Vagina (tissue), 2 donors: ENCODE results near the gene CD36.

ENCODE experiments used
- POLR2A ChIP-seq, 2 donors: fragments of 450-650 bp; IDR thresholded peaks; one replicate each; pipeline ENCODE4 v1.6.1; 2017; ENCODE audit warnings: antibody characterized with exemption in 2 of 2, mild to moderate bottlenecking in 2 of 2, moderate library complexity in 2 of 2
- TF ChIP-seq, protein P1 (sequence below), 3 experiments: fragments of 450-650 bp in 2 of 3; fragments of 200-600 bp in 1 of 3; sonication (generic) in 1 of 3; IDR thresholded peaks; one replicate each; pipeline ENCODE4 v1.5.1; 2017 to 2019; ENCODE audit warnings: antibody characterized with exemption in 3 of 3, mild to moderate bottlenecking in 2 of 3, moderate library complexity in 2 of 3

DNA sequence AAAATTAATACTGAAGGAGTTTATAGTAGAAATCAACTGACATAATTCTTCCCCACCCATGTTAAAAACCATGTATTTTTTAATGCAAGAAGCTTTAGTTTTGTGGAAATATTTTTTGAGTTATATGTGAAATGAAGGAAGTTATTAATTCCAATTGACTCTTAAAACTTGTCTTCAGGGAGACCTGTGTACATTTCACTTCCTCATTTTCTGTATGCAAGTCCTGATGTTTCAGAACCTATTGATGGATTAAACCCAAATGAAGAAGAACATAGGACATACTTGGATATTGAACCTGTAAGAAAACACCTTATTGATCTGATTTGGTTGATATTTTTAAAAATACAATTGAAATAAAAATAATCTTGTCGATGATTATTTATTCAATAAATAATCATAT, 33.3 kb downstream of the CD36 start:
- TF ChIP-seq, protein P1, sequence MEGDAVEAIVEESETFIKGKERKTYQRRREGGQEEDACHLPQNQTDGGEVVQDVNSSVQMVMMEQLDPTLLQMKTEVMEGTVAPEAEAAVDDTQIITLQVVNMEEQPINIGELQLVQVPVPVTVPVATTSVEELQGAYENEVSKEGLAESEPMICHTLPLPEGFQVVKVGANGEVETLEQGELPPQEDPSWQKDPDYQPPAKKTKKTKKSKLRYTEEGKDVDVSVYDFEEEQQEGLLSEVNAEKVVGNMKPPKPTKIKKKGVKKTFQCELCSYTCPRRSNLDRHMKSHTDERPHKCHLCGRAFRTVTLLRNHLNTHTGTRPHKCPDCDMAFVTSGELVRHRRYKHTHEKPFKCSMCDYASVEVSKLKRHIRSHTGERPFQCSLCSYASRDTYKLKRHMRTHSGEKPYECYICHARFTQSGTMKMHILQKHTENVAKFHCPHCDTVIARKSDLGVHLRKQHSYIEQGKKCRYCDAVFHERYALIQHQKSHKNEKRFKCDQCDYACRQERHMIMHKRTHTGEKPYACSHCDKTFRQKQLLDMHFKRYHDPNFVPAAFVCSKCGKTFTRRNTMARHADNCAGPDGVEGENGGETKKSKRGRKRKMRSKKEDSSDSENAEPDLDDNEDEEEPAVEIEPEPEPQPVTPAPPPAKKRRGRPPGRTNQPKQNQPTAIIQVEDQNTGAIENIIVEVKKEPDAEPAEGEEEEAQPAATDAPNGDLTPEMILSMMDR (IDR thresholded peaks at IDR 0.05), result no peak
- no peak for TF ChIP-seq POLR2A (IDR thresholded peaks at IDR 0.05)
